ENCODE results near the gene GSE1.

GSE1 gene

GRCh38 chr16:85612801-85613603 is at the start of gene GSE1:
GSE1 (plus strand) TSS chr16:85613322; CDS start chr16:85613392, 70 bp downstream.
- peak within 1 kb of the TSS; percentile 67 to 85 for H3K4me3 ChIP-seq (ENCODE audit: low read depth in 1 of 2, low read length in 1 of 2)
- H3K27me3 ChIP-seq: peaks cover 47% of the 10 kb centered on the region
- H3K9me3 ChIP-seq: no peaks in the 10 kb centered on the region
- peaks cover 61 to 79% of the 10 kb centered on the region in 2 experiments for H3K4me1 ChIP-seq (ENCODE audit: control insufficient read depth in 1 of 2, insufficient read depth in 1 of 2, low read depth in 1 of 2, low read length in 1 of 2)
- no peak for TF ChIP-seq CTCF (IDR thresholded peaks at IDR 0.05)
- H3K27ac ChIP-seq: peak within 1 kb of the TSS; percentile 80
- no peaks in the 10 kb centered on the region for H3K36me3 ChIP-seq

GRCh38 chr16:85563515-85564276 is 49.4 kb upstream of the GSE1 start:
- Histone ChIP-seq H3K9me3 (no peaks in the 10 kb centered on the region), H3K4me1 (ENCODE audit: control insufficient read depth in 1 of 2, insufficient read depth in 1 of 2, low read depth in 1 of 2, low read length in 1 of 2) (peaks cover 13 to 15% of the 10 kb centered on the region in 2 experiments), H3K27ac (peak overlapping the region; percentile 40), H3K4me3 (ENCODE audit: low read depth in 1 of 2, low read length in 1 of 2) (no peak overlapping the region), H3K36me3 (no peaks in the 10 kb centered on the region), H3K27me3 (no peaks in the 10 kb centered on the region)
- no peak for TF ChIP-seq CTCF (IDR thresholded peaks at IDR 0.05)

GRCh38 chr16:85564277-85565051 is 48.7 kb upstream of the GSE1 start:
- H3K4me3 ChIP-seq (ENCODE audit: low read depth in 1 of 2, low read length in 1 of 2): no peak overlapping the region
- no peaks in the 10 kb centered on the region for H3K27me3 ChIP-seq
- H3K4me1 ChIP-seq (ENCODE audit: control insufficient read depth in 1 of 2, insufficient read depth in 1 of 2, low read depth in 1 of 2, low read length in 1 of 2): peaks cover 20 to 21% of the 10 kb centered on the region in 2 experiments
- H3K36me3 ChIP-seq: no peaks in the 10 kb centered on the region
- H3K27ac ChIP-seq: peak overlapping the region; percentile 40
- TF ChIP-seq CTCF (IDR thresholded peaks at IDR 0.05): peak; percentile 71
- no peaks in the 10 kb centered on the region for H3K9me3 ChIP-seq

- Histone ChIP-seq H3K9me3 (no peaks in the 10 kb centered on the region), H3K27ac (no peak overlapping the region), H3K36me3 (no peaks in the 10 kb centered on the region), H3K4me3 (ENCODE audit: low read depth in 1 of 2, low read length in 1 of 2) (no peak overlapping the region), H3K4me1 (ENCODE audit: control insufficient read depth in 1 of 2, insufficient read depth in 1 of 2, low read depth in 1 of 2, low read length in 1 of 2) (peaks cover 28 to 29% of the 10 kb centered on the region in 2 experiments), H3K27me3 (no peaks in the 10 kb centered on the region)
- no peak for TF ChIP-seq CTCF (IDR thresholded peaks at IDR 0.05)
Observed at GRCh38 chr16:85565340-85565739, 47.8 kb upstream of the GSE1 start.

GRCh38 chr16:85565801-85566526 is 47.2 kb upstream of the GSE1 start:
- Histone ChIP-seq H3K9me3 (no peaks in the 10 kb centered on the region), H3K4me3 (ENCODE audit: low read depth in 1 of 2, low read length in 1 of 2) (no peak overlapping the region), H3K36me3 (no peaks in the 10 kb centered on the region), H3K27ac (no peak overlapping the region), H3K27me3 (no peaks in the 10 kb centered on the region), H3K4me1 (ENCODE audit: control insufficient read depth in 1 of 2, insufficient read depth in 1 of 2, low read depth in 1 of 2, low read length in 1 of 2) (peaks cover 35 to 36% of the 10 kb centered on the region in 2 experiments)
- no peak for TF ChIP-seq CTCF (IDR thresholded peaks at IDR 0.05)

Data from neutrophil (primary cell).